WTC11 (cell line): ENCODE data around the gene MAPK12. TPM values are rescaled to one million over a fixed set of nuclear protein-coding genes. Genes with fewer than 3 reads are reported as not detected.
A peak's percentile ranks its signal among the peaks of the same experiment; 100 is the strongest.

Experiments used
- ATAC-seq: fragments of 200-7000 bp; cut with Tn5 transposase; 2 replicates; pipeline ENCODE4 v1.10.0; 2021; ENCODE audit warnings: mild to moderate bottlenecking, moderate library complexity
- CTCF ChIA-PET: fragments of 300-600 bp; sonication (Branson Sonifier 250); formaldehyde crosslinking; loops from one replicate; lab custom pipeline; 2021; ENCODE audit warnings: antibody characterized with exemption; lab: Charles Lee
- POLR2A ChIA-PET: fragments of 350-600 bp; sonication (Branson Sonifier 250); formaldehyde crosslinking; loops from one replicate; lab custom pipeline; 2021; ENCODE audit warnings: antibody characterized with exemption; lab: Charles Lee
- DNase-seq: peaks from one replicate; pipeline ENCODE4 v3.0.0; 2021; ENCODE audit warnings: low spot score
- H3K27ac Mint-ChIP-seq: 2 replicates; pipeline ENCODE4 v1.8.0; 2021; ENCODE audit warnings: mixed read lengths
- H3K27me3 Mint-ChIP-seq: 2 replicates; pipeline ENCODE4 v1.8.0; 2021; ENCODE audit warnings: low read depth, mild to moderate bottlenecking, moderate library complexity, mixed read lengths
- H3K36me3 Mint-ChIP-seq: 2 replicates; pipeline ENCODE4 v1.8.0; 2021; ENCODE audit warnings: mixed read lengths
- H3K4me1 Mint-ChIP-seq: 2 replicates; pipeline ENCODE4 v1.8.0; 2022; ENCODE audit warnings: mixed read lengths
- H3K4me3 Mint-ChIP-seq: 2 replicates; pipeline ENCODE4 v1.8.0; 2021; ENCODE audit warnings: mild to moderate bottlenecking, moderate library complexity, mixed read lengths
- H3K9me3 Mint-ChIP-seq: 2 replicates; pipeline ENCODE4 v1.8.0; 2021; ENCODE audit warnings: mixed read lengths
- EMX1 ChIP-seq: fragments of 250-450 bp; sonication (Bioruptor Pico); IDR thresholded peaks from 2 replicates; pipeline ENCODE4 v1.8.0; 2021; ENCODE audit warnings: mild to moderate bottlenecking
- IRF2 ChIP-seq: sonication (generic); formaldehyde crosslinking; IDR thresholded peaks from 2 replicates; pipeline ENCODE4 v1.8.0; 2022; ENCODE audit warnings: low read depth, missing genetic modification reagents, borderline replicate concordance
- RELA ChIP-seq: sonication (generic); formaldehyde crosslinking; IDR thresholded peaks from 2 replicates; pipeline ENCODE4 v1.8.1; 2022; ENCODE audit warnings: missing genetic modification reagents, mild to moderate bottlenecking, borderline replicate concordance
- RORB ChIP-seq: fragments of 250-450 bp; sonication (Bioruptor Pico); IDR thresholded peaks from 2 replicates; pipeline ENCODE4 v1.9.0; 2021; ENCODE audit warnings: mild to moderate bottlenecking
- ZNF138 ChIP-seq: sonication (generic); formaldehyde crosslinking; conservative IDR thresholded peaks from 2 replicates; pipeline ENCODE4 v1.8.1; 2022; ENCODE audit warnings: mild to moderate bottlenecking, moderate library complexity, missing genetic modification reagents
- ZNF232 ChIP-seq: sonication (generic); formaldehyde crosslinking; IDR thresholded peaks from 2 replicates; pipeline ENCODE4 v1.8.0; 2022; ENCODE audit warnings: mild to moderate bottlenecking, missing genetic modification reagents
- total RNA-seq: library from RNA; stranded (reverse); gene quantifications from 3 replicates; pipeline ENCODE4 v1.2.3, GENCODE V29; 2021
- TF ChIP-seq, protein P1 (sequence below): sonication (generic); formaldehyde crosslinking; IDR thresholded peaks from 2 replicates; pipeline ENCODE4 v1.8.0; 2023; ENCODE audit warnings: missing genetic modification reagents
- TF ChIP-seq, protein P2 (sequence below): sonication (generic); formaldehyde crosslinking; IDR thresholded peaks from 2 replicates; pipeline ENCODE4 v1.8.0; 2022; ENCODE audit warnings: mild to moderate bottlenecking, missing genetic modification reagents
- TF ChIP-seq, protein P3 (sequence below): sonication (generic); formaldehyde crosslinking; IDR thresholded peaks from 2 replicates; pipeline ENCODE4 v1.8.1; 2022; ENCODE audit warnings: missing genetic modification reagents, borderline replicate concordance
- TF ChIP-seq, protein P4 (sequence below): sonication (generic); formaldehyde crosslinking; IDR thresholded peaks from 2 replicates; pipeline ENCODE4 v1.8.0; 2022; ENCODE audit warnings: mild to moderate bottlenecking, missing genetic modification reagents
- TF ChIP-seq, protein P5 (sequence below): sonication (generic); formaldehyde crosslinking; IDR thresholded peaks from 2 replicates; pipeline ENCODE4 v1.8.0; 2022; ENCODE audit warnings: missing genetic modification reagents
- TF ChIP-seq, protein P6 (sequence below): sonication (generic); formaldehyde crosslinking; IDR thresholded peaks from 2 replicates; pipeline ENCODE4 v1.8.1; 2023; ENCODE audit warnings: mild to moderate bottlenecking, missing genetic modification reagents, moderate library complexity
- TF ChIP-seq, protein P7 (sequence below): fragments of 200-600 bp; IDR thresholded peaks from 2 replicates; pipeline ENCODE4 v1.8.0; 2022; ENCODE audit warnings: antibody characterized with exemption

The MAPK12 gene
- total RNA-seq, 1 experiment from 2014 or later = 31.0 TPM

DNA sequence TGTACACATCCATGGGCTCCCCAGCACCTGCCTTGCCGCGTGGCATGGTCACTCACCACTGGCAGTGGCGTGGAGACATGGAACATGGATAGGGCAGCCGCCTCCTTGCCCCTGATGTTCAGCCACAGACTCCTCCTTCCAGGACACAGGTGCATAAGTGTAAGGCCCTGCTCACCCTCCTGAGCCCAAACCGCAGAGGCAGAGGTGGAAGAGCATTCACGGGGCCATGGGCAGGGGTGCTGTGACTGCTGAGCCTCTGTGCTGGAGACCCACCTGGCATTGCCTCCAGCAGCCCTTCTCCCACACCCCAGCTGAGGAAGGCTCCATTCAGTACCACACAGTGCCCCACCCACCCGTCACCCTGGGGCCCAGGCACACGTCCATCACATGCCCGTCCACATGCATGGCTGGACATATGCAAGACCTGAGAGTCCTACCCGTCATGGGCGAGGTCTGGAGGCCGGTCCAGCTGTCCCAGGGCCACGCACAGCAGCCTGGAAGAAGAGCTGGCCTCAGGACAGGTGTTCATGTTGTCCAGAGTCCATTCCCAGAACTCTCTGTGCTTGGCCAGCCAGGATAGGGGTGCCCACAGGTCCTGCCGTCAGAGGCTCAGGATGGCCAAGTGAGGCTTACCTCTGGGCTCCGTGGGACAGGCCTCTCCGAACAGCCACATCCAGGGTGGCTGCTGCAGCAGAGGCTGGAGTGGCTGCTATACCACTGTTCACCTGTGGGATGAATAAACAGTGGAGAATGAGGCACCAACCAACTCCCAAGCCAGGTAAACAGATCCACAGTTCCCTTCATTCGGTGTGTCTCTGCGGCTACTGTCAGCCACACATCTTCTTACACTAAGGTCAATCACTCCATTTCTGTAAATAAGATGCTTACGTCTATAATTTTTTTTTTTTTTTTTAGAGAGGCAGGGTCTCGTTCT is 15.0 kb downstream of the MAPK12 start:
- ATAC-seq (no peak), DNase-seq (no peak)
- ChIA-PET CTCF (interaction anchor here (2.0 kb wide), 1 partner anchor 95 kb away, joined by 5 read pairs; no protein-coding TSS in a partner anchor), POLR2A (no interaction called here)
- no peak overlapping the region for H3K27ac Mint-ChIP-seq
- H3K36me3 Mint-ChIP-seq = 0 out of 2 replicates have a peak, but pooled peaks cover 2% of the 10 kb centered on the region
- peak overlapping the region; percentile 63 for H3K4me3 Mint-ChIP-seq
- no peaks in the 10 kb centered on the region; the same call in 1 of the 2 replicates for H3K27me3 Mint-ChIP-seq
- no peaks in the 10 kb centered on the region for H3K9me3 Mint-ChIP-seq
- peaks cover 19% of the 10 kb centered on the region for H3K4me1 Mint-ChIP-seq
- TF ChIP-seq IRF2 = no peak

DNA sequence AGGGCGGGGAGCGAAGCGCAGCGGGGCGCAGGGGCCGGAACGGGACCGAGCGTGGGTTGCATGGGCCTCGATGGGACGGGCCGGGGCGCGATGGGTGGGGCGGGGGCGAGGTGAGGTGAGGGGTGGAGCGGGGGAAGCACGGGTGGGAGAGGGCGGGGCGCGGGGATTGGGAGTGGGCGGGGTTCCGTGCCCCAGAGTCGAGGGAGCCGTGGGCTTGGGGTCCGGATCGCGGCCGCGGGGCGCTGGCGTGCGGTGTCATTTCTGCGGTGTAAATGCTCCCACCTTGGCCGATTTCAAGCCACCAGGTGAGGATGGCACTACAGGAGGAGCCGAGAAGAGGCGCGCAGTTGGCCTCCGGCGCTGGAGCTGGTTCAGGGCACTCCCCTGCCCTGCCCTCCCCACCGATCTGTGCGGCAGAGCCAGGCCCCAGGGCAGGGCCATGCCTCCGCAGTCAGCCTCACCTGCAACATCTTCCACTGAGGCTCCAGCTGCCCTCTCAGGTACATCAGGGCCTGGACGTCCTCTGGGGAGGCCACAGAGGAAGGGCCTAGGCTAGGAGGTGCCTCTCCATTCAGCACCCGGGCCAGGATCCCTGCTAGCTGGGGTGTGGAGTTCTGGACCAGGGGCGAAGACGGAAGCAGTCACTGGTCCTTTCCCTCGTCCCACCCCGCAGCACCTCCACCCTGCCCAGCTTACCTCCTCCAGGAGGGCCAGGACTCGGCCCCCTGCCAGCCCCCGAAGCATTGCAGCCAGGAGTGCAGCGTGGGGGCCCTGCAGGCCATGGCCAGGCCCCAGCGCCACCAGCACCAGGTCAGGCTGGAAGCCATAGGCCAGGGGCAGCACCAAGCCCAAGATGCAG is 16.0 kb downstream of the MAPK12 start:
- DNase-seq = no peak
- peaks cover 19% of the 10 kb centered on the region for H3K4me1 Mint-ChIP-seq
- no peaks in the 10 kb centered on the region for H3K9me3 Mint-ChIP-seq
- H3K4me3 Mint-ChIP-seq = peak overlapping the region; percentile 99
- no peaks in the 10 kb centered on the region; the same call in 1 of the 2 replicates for H3K27me3 Mint-ChIP-seq
- H3K27ac Mint-ChIP-seq = peak overlapping the region; percentile 99
- ChIA-PET CTCF (interaction anchor here (2.0 kb wide), 1 partner anchor 96 kb away, joined by 5 read pairs; no protein-coding TSS in a partner anchor), POLR2A (no interaction called here)
- H3K36me3 Mint-ChIP-seq = 0 out of 2 replicates have a peak, but pooled peaks cover 2% of the 10 kb centered on the region
- ATAC-seq = peak; percentile 10
- TF ChIP-seq, protein P1, sequence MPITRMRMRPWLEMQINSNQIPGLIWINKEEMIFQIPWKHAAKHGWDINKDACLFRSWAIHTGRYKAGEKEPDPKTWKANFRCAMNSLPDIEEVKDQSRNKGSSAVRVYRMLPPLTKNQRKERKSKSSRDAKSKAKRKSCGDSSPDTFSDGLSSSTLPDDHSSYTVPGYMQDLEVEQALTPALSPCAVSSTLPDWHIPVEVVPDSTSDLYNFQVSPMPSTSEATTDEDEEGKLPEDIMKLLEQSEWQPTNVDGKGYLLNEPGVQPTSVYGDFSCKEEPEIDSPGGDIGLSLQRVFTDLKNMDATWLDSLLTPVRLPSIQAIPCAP (CRISPR knock-in tag) = 0 out of 2 replicates have a peak, but pooled peaks have one; percentile 28
- no peak for TF ChIP-seq RELA (CRISPR knock-in tag)
- TF ChIP-seq RORB (CRISPR knock-in tag) = no peak

DNA sequence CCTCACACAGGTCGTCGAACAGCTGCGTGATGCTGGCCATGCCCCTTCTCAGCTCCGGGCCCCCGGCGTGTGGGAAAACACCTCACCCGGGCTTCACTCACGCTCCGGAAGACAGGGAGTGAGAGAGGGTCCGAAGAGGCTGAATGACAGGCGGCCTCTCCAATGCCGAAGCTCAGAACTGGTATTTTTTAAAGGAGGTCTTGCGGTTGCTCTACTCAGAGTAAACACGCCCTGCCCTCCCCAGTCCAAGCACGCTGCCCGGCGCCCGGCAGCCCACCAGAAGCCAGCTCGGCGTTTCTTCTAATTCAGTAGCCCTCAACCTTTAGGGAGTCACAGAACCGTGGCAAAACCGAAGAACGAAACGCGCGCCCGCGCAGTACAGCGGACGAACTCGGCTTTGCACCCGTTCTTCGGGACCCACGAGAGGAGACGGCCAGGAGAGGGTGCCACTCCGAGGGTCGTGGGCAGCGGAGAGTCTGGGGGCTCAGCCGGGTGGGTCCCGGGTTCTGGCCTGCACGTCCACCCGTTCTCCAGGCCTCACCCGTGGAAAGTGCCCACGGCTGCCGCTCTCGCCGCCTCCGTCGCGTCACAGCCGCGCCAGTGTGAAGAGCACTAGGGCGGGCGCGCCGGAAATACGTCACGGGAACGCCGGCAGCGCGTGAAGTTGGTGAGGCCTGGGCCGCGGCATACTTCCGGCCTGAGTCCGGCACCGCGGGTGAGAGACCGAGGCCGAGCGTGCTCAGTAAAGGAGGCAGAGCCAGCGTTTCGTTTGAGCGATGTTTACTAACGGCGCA is 16.9 kb downstream of the MAPK12 start, which contains the start of gene TUBGCP6:
TSS of gene TUBGCP6 (minus strand) at position 604 of the 794 bp plus-strand sequence. CDS start at position 40, 564 bp downstream.
- ATAC-seq = peak; percentile 72
- H3K27ac Mint-ChIP-seq = peak within 1 kb of the TSS; percentile 99
- CTCF ChIA-PET = interaction anchor here (0.7 to 2.0 kb wide), 5 partner anchors 62 to 97 kb away, joined by 3 to 5 read pairs (median 3); partner anchors contain the start of gene PLXNB2
- POLR2A ChIA-PET = no interaction called here
- H3K27me3 Mint-ChIP-seq = no peaks in the 10 kb centered on the region
- H3K4me3 Mint-ChIP-seq = peak within 1 kb of the TSS; percentile 99
- peaks cover 16% of the 10 kb centered on the region for H3K4me1 Mint-ChIP-seq
- H3K36me3 Mint-ChIP-seq = 0 out of 2 replicates have a peak, but pooled peaks cover 2% of the 10 kb centered on the region
- H3K9me3 Mint-ChIP-seq = no peaks in the 10 kb centered on the region
- DNase-seq = peak; percentile 91
- TF ChIP-seq EMX1 = no peak
- TF ChIP-seq, protein P2, sequence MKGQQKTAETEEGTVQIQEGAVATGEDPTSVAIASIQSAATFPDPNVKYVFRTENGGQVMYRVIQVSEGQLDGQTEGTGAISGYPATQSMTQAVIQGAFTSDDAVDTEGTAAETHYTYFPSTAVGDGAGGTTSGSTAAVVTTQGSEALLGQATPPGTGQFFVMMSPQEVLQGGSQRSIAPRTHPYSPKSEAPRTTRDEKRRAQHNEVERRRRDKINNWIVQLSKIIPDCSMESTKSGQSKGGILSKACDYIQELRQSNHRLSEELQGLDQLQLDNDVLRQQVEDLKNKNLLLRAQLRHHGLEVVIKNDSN = no peak
- TF ChIP-seq, protein P3, sequence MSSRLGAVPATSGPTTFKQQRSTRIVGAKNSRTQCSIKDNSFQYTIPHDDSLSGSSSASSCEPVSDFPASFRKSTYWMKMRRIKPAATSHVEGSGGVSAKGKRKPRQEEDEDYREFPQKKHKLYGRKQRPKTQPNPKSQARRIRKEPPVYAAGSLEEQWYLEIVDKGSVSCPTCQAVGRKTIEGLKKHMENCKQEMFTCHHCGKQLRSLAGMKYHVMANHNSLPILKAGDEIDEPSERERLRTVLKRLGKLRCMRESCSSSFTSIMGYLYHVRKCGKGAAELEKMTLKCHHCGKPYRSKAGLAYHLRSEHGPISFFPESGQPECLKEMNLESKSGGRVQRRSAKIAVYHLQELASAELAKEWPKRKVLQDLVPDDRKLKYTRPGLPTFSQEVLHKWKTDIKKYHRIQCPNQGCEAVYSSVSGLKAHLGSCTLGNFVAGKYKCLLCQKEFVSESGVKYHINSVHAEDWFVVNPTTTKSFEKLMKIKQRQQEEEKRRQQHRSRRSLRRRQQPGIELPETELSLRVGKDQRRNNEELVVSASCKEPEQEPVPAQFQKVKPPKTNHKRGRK = no peak
- TF ChIP-seq ZNF232 = peak; percentile 61; the same call in 1 of the 2 replicates
- TF ChIP-seq, protein P4, sequence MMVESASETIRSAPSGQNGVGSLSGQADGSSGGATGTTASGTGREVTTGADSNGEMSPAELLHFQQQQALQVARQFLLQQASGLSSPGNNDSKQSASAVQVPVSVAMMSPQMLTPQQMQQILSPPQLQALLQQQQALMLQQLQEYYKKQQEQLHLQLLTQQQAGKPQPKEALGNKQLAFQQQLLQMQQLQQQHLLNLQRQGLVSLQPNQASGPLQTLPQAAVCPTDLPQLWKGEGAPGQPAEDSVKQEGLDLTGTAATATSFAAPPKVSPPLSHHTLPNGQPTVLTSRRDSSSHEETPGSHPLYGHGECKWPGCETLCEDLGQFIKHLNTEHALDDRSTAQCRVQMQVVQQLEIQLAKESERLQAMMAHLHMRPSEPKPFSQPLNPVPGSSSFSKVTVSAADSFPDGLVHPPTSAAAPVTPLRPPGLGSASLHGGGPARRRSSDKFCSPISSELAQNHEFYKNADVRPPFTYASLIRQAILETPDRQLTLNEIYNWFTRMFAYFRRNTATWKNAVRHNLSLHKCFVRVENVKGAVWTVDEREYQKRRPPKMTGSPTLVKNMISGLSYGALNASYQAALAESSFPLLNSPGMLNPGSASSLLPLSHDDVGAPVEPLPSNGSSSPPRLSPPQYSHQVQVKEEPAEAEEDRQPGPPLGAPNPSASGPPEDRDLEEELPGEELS (CRISPR knock-in tag) = peak; percentile 91
- TF ChIP-seq, protein P5, sequence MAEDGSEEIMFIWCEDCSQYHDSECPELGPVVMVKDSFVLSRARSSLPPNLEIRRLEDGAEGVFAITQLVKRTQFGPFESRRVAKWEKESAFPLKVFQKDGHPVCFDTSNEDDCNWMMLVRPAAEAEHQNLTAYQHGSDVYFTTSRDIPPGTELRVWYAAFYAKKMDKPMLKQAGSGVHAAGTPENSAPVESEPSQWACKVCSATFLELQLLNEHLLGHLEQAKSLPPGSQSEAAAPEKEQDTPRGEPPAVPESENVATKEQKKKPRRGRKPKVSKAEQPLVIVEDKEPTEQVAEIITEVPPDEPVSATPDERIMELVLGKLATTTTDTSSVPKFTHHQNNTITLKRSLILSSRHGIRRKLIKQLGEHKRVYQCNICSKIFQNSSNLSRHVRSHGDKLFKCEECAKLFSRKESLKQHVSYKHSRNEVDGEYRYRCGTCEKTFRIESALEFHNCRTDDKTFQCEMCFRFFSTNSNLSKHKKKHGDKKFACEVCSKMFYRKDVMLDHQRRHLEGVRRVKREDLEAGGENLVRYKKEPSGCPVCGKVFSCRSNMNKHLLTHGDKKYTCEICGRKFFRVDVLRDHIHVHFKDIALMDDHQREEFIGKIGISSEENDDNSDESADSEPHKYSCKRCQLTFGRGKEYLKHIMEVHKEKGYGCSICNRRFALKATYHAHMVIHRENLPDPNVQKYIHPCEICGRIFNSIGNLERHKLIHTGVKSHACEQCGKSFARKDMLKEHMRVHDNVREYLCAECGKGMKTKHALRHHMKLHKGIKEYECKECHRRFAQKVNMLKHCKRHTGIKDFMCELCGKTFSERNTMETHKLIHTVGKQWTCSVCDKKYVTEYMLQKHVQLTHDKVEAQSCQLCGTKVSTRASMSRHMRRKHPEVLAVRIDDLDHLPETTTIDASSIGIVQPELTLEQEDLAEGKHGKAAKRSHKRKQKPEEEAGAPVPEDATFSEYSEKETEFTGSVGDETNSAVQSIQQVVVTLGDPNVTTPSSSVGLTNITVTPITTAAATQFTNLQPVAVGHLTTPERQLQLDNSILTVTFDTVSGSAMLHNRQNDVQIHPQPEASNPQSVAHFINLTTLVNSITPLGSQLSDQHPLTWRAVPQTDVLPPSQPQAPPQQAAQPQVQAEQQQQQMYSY (CRISPR knock-in tag) = no peak
- TF ChIP-seq, protein P6, sequence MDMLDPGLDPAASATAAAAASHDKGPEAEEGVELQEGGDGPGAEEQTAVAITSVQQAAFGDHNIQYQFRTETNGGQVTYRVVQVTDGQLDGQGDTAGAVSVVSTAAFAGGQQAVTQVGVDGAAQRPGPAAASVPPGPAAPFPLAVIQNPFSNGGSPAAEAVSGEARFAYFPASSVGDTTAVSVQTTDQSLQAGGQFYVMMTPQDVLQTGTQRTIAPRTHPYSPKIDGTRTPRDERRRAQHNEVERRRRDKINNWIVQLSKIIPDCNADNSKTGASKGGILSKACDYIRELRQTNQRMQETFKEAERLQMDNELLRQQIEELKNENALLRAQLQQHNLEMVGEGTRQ = peak; percentile 49; the same call in 1 of the 2 replicates
- no peak; the same call in 1 of the 2 replicates for TF ChIP-seq ZNF138 (CRISPR knock-in tag)
- TF ChIP-seq, protein P7, sequence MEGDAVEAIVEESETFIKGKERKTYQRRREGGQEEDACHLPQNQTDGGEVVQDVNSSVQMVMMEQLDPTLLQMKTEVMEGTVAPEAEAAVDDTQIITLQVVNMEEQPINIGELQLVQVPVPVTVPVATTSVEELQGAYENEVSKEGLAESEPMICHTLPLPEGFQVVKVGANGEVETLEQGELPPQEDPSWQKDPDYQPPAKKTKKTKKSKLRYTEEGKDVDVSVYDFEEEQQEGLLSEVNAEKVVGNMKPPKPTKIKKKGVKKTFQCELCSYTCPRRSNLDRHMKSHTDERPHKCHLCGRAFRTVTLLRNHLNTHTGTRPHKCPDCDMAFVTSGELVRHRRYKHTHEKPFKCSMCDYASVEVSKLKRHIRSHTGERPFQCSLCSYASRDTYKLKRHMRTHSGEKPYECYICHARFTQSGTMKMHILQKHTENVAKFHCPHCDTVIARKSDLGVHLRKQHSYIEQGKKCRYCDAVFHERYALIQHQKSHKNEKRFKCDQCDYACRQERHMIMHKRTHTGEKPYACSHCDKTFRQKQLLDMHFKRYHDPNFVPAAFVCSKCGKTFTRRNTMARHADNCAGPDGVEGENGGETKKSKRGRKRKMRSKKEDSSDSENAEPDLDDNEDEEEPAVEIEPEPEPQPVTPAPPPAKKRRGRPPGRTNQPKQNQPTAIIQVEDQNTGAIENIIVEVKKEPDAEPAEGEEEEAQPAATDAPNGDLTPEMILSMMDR = no peak
